Fibroblast of peridontal ligament (primary cell): ENCODE data around the gene LYG1.
A peak's percentile ranks its signal among the peaks of the same experiment; 100 is the strongest.
"Not testable (repeated sequence)": the region's sequence is repeated elsewhere in the genome, so short reads cannot be mapped to it uniquely, and the experiment has no call there.

Experiments
- DNase-seq: peaks from one replicate; pipeline ENCODE4 v3.0.0-alpha.2; 2010; ENCODE audit errors: extremely low read depth

LYG1 gene

DNA sequence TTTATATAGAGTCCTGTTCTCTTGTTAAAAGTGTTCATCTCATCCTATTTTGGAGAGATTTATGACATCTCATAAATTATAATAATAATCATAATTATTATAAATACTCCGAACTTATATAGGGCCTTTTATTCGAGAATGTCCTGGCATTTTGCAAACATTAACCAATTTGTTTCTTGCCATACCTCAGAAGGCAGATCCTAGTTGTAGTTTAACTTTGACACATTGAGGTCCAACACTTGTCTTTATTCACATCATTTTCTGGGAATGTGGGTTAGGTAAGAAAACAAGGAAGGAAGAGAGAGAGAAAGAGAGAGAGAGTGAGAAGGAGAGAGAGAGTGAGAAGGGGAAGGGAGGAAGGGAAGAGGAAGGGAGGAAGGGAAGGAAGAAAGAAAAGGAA is at the start of gene LYG1:
Gene LYG1 (minus strand): TSS at position 101 of the 400 bp plus-strand sequence. CDS start 5,527 bp downstream, outside the sequence.
- not testable (repeated sequence) for DNase-seq

DNA sequence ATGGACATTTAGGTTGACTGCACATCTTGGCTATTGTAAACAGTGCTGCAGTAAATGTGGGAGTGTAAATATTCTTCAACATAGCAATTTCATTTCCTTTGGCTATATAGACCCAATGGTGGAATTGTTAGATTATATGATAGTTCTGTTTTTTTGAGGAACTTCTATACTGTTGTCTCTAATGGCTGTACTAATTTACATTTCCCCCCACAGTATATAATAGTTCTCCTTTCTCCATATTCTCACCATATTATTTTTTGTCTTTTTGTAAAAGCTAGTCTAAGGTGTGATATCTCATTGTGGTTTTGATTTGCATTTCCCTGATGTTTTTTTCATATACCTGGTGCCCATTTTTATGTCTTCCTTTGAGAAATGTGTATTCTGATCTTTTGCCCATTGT is 49.2 kb upstream of the LYG1 start:
- DNase-seq, result no peak

GRCh38 chr2:99348173-99348572 is 47.2 kb upstream of the LYG1 start:
- no peak for DNase-seq

- DNase-seq, result no peak
These were observed 45.2 kb upstream of the LYG1 start for GRCh38 chr2:99346218-99346617.

GRCh38 chr2:99345446-99345845 is 44.4 kb upstream of the LYG1 start:
- not testable (repeated sequence) for DNase-seq

- DNase-seq, result no peak
These were observed 41.5 kb upstream of the LYG1 start for GRCh38 chr2:99342536-99342935.

DNA sequence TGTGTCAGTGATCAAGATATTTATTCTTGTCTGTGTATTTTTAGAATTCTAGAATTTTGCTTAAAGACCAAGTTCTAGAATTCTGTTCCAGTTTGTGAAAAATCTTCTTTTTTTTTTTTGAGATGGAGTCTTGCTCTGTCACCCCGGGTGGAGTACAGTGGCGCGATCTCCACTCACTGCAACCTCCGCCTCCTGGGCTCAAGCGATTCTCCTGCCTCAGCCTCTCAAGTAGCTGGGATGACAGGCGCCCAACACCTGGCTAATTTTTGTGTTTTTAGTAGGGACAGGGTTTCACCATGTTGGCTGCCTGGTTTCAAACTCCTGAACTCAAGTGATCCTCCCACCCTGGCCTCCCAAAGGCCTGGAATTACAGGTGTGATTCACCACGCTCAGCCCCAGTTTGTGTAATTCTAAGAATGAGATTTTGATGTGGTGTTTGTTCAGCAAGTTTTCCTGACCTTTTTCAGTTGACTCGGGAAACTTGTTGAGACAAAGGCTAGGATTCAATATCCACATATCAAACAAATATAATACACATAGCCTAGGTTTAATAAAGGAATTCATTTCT is 39.8 kb upstream of the LYG1 start:
- DNase-seq, result no peak

DNA sequence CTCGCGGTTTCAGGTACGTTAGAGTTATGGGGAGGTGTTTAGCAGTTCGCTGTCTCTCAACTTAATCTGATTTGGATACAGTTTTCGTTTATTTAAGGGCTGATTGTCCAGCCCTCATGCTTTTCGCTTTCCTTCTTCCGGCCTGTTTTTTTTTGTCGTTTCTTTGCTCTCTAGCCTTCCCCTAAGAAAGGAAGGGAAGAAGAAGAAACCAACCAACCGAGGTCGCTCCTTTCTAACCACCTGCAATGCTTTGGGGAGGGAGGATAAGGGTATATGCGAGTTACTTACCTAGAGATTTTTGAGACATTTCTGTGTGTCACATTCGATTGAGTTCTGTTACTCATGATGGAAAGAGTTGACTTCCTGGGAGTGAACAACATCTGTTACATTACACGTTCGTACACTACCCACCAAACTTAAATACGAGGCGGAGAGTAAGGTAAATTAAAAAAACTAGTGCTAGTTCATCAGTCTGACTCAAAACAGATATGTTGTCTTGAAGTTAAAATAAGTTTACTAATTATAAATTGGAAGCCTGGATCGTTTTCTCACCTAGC is 37.1 kb upstream of the LYG1 start:
- DNase-seq, result peak; percentile 23

- peak; percentile 95 for DNase-seq
These were observed 36.4 kb upstream of the LYG1 start, which contains the start of gene EIF5B for GRCh38 chr2:99337113-99338028. EIF5B (plus strand) TSS chr2:99337389; CDS start chr2:99337555, 166 bp downstream.

DNA sequence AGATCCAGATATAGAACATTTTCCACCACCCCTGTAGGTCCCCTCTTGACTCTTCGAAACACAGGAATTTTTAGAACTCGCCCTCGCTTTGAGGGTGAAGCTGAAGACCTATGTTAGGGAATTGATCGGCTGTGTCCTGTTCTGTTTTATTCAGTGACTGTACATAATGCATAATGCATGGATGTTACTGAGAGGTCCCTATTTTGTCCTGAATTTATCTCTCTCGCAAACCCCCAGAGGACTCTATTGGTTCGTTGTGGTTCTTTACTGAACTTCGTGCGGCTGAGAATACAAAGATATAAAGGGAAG is 35.8 kb upstream of the LYG1 start:
- DNase-seq, result no peak

DNA sequence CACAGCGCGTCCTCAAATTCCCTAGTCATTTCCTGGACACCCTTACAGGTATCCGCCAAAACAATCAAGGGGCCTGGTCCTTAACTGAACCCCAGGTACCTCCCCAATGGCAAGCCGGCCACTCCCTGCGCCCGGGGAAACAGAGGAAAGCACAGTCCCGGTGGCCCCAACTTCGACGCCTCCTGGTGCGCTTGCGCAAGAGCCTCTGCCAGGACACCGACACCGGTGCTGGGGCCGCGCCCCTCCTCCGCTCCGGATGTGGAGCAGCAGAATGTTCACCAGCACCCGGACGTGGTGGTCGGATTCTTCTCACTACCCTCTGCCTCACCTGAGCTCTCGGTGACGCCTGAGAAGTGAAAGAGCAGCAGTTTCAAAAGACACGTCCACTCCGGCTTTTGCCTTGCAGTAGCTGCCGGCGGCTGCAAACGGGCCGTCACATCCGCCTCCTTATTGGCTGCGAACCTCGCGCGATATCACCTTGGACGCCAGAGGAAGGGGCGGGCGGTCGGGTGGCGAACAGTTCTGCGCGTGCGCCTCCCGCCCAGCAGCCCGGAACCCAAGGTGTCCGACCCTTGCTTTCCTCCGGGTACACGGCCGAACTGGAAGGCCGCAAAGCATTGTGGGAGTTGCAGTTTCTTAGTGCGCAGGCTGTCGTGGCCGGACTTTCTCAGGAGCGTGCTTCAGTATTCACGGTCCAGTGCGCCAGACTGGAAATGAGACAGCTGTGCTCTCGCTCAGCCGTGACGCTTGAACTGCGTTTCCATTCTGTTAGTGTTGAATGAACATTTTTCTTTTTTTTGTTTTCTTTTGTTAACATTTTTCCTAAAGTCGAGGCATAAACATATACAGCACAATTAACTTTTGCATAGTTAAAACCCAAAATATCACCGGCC is 35.2 kb upstream of the LYG1 start, which contains the start of gene TXNDC9:
Gene TXNDC9 (minus strand): TSS at position 423 of the 893 bp plus-strand sequence. CDS start 3,123 bp downstream, outside the sequence.
- DNase-seq, result peak; percentile 99

GRCh38 chr2:99325384-99325783 is 24.4 kb upstream of the LYG1 start:
- DNase-seq, result no peak

DNA sequence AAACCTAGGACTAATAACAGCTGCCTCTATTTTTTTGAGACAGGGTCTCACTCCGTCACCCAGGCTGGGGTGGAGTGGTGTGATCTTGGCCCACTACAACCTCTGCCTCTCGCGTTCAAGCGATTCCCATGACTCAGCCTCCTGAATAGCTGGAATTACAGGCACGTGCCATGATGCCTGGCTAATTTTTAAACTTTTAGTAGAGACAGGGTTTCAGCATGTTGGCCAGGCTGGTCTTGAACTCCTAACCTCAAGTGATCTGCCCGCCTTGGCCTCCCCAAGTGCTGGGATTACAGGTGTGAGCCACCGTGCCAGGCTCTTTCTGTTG is 16.8 kb upstream of the LYG1 start:
- not testable (repeated sequence) for DNase-seq

GRCh38 chr2:99317161-99317872 is 16.3 kb upstream of the LYG1 start:
- no peak for DNase-seq

GRCh38 chr2:99299580-99299979 is 1.4 kb downstream of the LYG1 start:
- no peak for DNase-seq

GRCh38 chr2:99297994-99298393 is 3.0 kb downstream of the LYG1 start:
- peak; percentile 28 for DNase-seq

GRCh38 chr2:99285526-99285925 is 15.5 kb downstream of the LYG1 start:
- DNase-seq, result no peak

- peak; percentile 7 for DNase-seq
These were observed 20.9 kb downstream of the LYG1 start for GRCh38 chr2:99279969-99280695.

DNA sequence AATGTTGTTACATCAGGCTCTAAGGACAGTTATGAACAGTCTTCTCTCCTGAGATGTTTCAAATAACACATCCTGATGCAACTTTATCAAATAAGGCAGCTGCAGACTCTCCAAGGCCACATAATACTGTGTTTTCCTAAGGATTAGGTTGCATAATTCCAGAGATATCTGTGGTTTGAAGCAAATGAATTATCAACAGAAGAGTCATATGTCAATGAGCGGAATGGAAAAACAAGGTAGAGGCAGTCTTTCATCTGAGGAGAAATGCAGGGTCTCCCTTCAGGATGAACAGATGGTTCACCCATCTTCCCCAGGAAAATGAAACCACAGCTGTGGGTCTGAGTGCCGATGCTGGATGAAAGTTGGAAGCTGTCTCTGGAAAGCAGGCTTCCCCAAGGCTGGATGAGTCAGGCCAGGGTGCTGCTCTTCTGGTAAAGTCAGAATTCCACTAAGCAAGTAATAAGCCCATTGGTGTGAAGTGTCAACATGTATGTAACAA is 22.2 kb downstream of the LYG1 start:
- DNase-seq, result peak; percentile 88

DNA sequence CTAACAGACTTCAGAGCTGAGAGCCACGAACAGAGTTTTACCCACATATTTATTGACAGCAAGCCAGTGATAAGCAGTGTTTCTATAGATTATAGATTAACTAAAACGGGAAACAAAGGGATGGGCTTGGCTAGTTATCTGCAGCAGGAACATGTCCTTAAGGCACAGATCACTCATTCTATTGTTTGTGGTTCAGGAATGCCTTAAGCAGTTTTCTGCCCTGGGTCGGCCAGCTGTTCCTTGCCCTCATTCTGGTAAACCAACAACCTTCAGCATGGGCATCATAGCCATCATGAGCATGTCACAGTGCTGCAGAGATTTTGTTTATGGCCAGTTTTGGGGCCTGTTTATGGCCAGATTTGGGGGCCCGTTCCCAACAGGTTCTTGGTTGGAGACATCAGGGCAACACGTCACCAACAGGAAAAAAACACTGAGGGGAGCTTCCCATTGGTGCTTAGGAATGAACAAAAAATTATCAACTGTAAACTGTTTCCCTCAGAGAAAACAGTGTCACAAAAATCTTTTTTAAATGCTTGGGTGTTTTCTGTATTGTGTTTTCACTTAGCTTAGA is 22.7 kb downstream of the LYG1 start:
- not testable (repeated sequence) for DNase-seq
